Measurements from ENCODE around the gene HTATIP2.

DNA sequence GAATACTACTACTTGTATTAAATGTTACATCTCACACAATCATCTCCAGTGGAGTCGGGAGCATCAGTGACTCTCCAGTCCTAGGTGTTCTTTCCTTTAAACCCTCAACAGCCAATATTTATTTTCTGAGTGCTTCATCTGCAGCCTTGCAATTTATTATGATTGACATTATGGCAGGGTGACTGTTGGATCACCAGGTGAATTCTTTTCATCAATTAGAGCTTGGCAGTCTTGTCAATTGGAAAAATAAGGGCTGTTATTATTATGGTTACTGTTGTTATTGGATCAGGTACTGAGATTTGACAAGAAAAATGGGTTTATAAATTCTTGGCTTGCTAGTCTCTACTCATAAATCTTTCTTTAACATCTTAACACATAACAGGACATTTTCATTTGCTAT lies 27.5 kb upstream of the HTATIP2 start:
- TF ChIP-seq, protein P1, sequence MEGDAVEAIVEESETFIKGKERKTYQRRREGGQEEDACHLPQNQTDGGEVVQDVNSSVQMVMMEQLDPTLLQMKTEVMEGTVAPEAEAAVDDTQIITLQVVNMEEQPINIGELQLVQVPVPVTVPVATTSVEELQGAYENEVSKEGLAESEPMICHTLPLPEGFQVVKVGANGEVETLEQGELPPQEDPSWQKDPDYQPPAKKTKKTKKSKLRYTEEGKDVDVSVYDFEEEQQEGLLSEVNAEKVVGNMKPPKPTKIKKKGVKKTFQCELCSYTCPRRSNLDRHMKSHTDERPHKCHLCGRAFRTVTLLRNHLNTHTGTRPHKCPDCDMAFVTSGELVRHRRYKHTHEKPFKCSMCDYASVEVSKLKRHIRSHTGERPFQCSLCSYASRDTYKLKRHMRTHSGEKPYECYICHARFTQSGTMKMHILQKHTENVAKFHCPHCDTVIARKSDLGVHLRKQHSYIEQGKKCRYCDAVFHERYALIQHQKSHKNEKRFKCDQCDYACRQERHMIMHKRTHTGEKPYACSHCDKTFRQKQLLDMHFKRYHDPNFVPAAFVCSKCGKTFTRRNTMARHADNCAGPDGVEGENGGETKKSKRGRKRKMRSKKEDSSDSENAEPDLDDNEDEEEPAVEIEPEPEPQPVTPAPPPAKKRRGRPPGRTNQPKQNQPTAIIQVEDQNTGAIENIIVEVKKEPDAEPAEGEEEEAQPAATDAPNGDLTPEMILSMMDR (conservative IDR thresholded peaks at IDR 0.05 in 1 of 2, IDR thresholded peaks at IDR 0.05 in 1 of 2; ENCODE audit: extremely low read depth in 1 of 2, insufficient read depth in 1 of 2, low read depth in 1 of 2, low read length in 2 of 2) = no peak
- no peak for TF ChIP-seq EZH2 (IDR thresholded peaks at IDR 0.05; ENCODE audit: borderline replicate concordance, low read length)

Data from mammary epithelial cell (primary cell).